ENCODE results near the gene VAV1. TPM values are rescaled to one million over a fixed set of nuclear protein-coding genes. Genes with fewer than 3 reads are reported as not detected.
A peak's percentile ranks its signal among the peaks of the same experiment; 100 is the strongest.

Gene VAV1
- total and polyA plus RNA-seq, 2 of the 13 experiments (the other 11 are each of a cell fraction or from before 2014, with no cell fraction given), result not detected

- TF ChIP-seq, protein P1, sequence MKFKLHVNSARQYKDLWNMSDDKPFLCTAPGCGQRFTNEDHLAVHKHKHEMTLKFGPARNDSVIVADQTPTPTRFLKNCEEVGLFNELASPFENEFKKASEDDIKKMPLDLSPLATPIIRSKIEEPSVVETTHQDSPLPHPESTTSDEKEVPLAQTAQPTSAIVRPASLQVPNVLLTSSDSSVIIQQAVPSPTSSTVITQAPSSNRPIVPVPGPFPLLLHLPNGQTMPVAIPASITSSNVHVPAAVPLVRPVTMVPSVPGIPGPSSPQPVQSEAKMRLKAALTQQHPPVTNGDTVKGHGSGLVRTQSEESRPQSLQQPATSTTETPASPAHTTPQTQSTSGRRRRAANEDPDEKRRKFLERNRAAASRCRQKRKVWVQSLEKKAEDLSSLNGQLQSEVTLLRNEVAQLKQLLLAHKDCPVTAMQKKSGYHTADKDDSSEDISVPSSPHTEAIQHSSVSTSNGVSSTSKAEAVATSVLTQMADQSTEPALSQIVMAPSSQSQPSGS (CRISPR knock-in tag; IDR thresholded peaks at IDR 0.05), result peak; percentile 67; the same call in 1 of the 2 replicates
- peak; percentile 80 for TF ChIP-seq HOXA3 (CRISPR knock-in tag; IDR thresholded peaks at IDR 0.05)
- TF ChIP-seq PCBP2 (optimal IDR thresholded peaks at IDR 0.05; ENCODE audit: low read depth, low read length, poor library complexity, severe bottlenecking), result no peak
- no peak; the same call in 1 of the 2 replicates for TF ChIP-seq FOXJ3 (CRISPR knock-in tag; IDR thresholded peaks at IDR 0.05; ENCODE audit: borderline replicate concordance)
- TF ChIP-seq ZNF564 (CRISPR knock-in tag; IDR thresholded peaks at IDR 0.05), result 0 out of 2 replicates have a peak, but pooled peaks have one; percentile 46
- peak; percentile 63 for TF ChIP-seq ZFY (CRISPR knock-in tag; IDR thresholded peaks at IDR 0.05)
- 0 out of 2 replicates have a peak, but pooled peaks have one; percentile 27 for TF ChIP-seq CREB3 (CRISPR knock-in tag; IDR thresholded peaks at IDR 0.05)
- TF ChIP-seq SP4 (CRISPR knock-in tag; IDR thresholded peaks at IDR 0.05), result peak; percentile 87
- no peak for TF ChIP-seq ZNF460 (CRISPR knock-in tag; IDR thresholded peaks at IDR 0.05; ENCODE audit: borderline replicate concordance)
- no peak for TF ChIP-seq IRF1 (CRISPR knock-in tag; IDR thresholded peaks at IDR 0.05; ENCODE audit: low read depth)
- no peak for TF ChIP-seq ZNF282 (IDR thresholded peaks at IDR 0.05; ENCODE audit: partially characterized antibody)
- TF ChIP-seq DMAP1 (CRISPR knock-in tag; IDR thresholded peaks at IDR 0.05), result no peak
- 0 out of 2 replicates have a peak, but pooled peaks have one; percentile 35 for TF ChIP-seq CBX5 (CRISPR knock-in tag; IDR thresholded peaks at IDR 0.05; ENCODE audit: borderline replicate concordance)
- TF ChIP-seq ZBTB21 (CRISPR knock-in tag; IDR thresholded peaks at IDR 0.05), result no peak
- TF ChIP-seq PHF20 (CRISPR knock-in tag; IDR thresholded peaks at IDR 0.05), result no peak
- TF ChIP-seq ZNF331 (CRISPR knock-in tag; IDR thresholded peaks at IDR 0.05), result peak; percentile 64; the same call in 1 of the 2 replicates
- TF ChIP-seq IKZF4 (CRISPR knock-in tag; IDR thresholded peaks at IDR 0.05; ENCODE audit: borderline replicate concordance, low read depth, not compliant biosample characterization), result no peak
- TF ChIP-seq ESRRA (CRISPR knock-in tag; IDR thresholded peaks at IDR 0.05; ENCODE audit: low read depth), result no peak
- no peak for TF ChIP-seq ZNF430 (CRISPR knock-in tag; IDR thresholded peaks at IDR 0.05)
- TF ChIP-seq, protein P2, sequence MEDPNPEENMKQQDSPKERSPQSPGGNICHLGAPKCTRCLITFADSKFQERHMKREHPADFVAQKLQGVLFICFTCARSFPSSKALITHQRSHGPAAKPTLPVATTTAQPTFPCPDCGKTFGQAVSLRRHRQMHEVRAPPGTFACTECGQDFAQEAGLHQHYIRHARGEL (CRISPR knock-in tag; IDR thresholded peaks at IDR 0.05), result no peak
- TF ChIP-seq ZNF33A (CRISPR knock-in tag; IDR thresholded peaks at IDR 0.05; ENCODE audit: borderline replicate concordance), result no peak
- TF ChIP-seq CSRNP2 (CRISPR knock-in tag; conservative IDR thresholded peaks at IDR 0.05; ENCODE audit: low read depth), result no peak
Observed at GRCh38 chr19:6730153-6730804, 42.2 kb upstream of the VAV1 start (continued).
